ENCODE results near the gene PRKCA.
A peak's percentile ranks its signal among the peaks of the same experiment; 100 is the strongest.

The PRKCA gene

DNA sequence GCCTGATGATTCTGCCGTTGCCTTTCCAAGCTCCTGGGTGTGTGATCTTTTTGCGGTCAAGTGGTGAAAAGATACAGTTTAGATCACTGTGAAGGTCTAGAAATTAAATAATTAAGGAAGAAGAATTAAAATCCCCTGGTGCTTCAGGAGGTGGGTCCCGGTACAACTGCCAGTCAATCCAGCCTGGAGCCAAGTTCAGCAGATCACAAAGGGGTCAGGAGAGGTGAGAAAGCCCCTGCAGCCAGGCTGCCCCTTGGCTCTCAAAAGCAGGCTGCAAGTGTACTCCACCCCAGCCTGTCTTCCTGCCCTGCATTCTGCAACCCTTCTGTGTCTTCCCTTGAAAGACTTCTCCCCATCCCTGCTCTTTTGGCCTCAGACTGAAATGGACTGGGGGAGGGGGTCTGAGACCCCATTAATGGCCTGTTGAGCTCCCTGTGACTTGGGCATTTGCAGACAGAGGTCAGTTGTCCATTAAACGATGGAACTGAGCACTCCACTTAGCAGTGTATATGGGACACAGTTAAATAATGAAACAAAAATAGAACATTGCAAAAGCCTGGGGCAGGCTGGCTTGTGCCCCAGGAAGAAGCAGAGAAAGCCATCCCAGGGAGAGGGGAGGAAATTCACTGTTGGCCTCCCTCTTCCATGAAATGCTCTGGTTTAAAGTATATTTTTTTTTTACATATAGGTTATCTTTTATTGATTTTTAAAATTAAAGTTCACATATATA is 547.6 kb downstream of the PRKCA start:
- DNase-seq, result no peak

GRCh38 chr17:66850692-66851091 is 548.3 kb downstream of the PRKCA start:
- no peak for DNase-seq

DNA sequence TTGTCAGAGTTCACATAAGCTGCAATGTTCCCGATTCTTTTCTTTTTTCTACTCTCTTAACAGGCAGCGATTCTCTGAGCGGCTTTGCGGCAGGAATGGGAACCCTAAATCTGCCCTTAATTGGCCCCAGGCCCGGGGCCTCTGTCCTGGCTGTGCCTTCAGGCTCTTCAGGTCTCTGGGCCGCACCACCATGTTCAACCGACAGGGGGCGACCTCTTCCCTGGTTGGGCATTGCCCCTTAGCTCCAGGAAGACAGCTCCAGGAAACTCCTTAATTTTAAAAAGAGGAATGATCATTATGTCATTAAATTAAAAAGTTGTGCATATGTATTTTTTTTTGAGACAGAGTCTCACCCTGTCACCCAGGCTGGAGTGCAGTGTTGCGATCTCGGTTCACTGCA is 552.8 kb downstream of the PRKCA start:
- peak in 2 of 4 experiments; percentile 2 for DNase-seq

DNA sequence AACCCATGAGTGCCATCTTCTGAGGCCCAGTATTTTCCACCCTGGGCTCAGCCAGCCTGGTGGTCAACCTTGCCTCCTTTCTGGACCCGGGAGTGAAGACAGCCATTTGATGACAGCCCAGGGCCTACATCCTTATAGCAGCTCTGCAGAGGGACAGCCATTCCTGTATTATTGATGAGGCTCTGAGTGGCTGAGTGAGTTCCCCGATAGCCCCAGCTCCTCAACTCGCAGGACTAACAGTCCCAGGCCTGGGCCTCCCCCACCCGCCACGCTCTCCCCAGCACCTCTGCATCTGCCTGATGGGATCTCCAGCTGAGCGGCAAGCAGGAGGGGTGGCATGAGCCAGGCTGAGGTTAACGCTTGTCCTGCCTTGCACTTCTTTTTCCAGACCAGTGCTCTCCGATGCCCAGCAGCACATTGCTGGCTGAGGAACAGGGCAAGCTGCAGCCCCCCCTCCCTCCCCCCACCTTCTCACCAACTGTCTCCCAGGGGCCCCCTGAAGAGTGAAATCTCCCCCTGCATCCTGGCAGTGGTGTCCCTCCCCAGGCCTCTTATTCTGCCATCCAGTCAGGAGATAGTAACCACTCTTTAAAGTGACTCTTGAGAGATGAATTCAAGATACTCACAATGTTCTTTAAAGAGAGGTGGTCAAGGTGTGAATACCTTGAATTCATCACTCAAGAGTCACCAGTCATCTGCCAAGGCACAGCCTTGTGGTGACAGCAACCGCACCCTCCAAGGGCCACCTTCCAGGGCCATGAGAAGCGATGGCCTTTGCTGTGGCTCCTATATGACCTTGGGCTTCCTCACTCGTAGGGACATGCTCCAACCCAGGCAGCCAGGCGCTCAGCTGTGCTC is 556.0 kb downstream of the PRKCA start:
- no peak for DNase-seq

DNA sequence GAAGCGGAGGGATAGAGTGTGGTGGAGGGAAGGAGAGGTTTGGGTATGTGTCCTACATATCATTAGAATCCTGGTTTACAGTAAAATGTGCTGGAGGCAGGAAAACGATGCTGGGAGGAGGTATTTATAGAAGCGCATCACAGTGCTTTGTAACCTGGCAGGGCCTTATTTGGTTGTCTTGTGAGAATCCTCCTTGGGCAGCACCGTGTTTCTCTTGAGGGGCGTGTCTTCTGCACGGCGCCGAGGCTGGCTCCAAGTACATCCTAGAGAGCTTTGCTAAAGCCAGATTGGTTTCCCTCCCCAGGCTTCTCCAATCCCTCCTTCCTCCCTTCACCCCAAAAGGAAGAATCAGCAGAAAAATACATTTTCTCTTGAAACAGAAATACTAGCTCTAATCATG is 556.9 kb downstream of the PRKCA start:
- no peak for DNase-seq

DNA sequence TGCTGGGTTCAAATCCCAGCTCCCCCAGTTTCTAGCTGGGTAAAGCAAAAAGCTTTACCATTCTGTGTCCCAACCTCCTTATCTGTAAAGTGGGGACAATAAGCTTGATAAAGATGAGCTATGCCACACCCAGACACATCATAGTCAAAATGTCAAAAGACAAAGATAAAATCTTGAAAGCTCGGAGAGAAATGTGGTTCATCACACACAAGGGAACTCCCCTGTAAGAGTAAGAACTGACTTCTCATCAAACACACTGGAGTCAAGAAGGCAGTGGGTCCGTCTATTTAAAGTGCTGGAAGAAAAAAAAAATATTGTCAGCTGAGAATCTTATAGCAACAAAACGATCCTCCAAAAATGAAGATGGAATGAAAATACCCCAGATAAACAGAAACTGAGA is 557.8 kb downstream of the PRKCA start:
- no peak for DNase-seq
